G401.6 (cell line): ENCODE results near the gene HLA-G.
"Not testable (repeated sequence)": the region's sequence is repeated elsewhere in the genome, so short reads cannot be mapped to it uniquely, and the experiment has no call there.

Experiments used
- FAIRE-seq: peaks from 2 replicates; lab custom pipeline; 2012; peaks lifted over from hg19 to GRCh38; lab: Jason Lieb, UNC

Gene HLA-G

GRCh38 chr6:29875257-29875656, 47.6 kb downstream of the HLA-G start:
- FAIRE-seq: no peak

- not testable (repeated sequence) for FAIRE-seq
Measured at GRCh38 chr6:29875734-29876133, 48.1 kb downstream of the HLA-G start.
